Neural progenitor cell (in vitro differentiated cells): ENCODE results near the gene IQGAP3. TPM values are rescaled to one million over a fixed set of nuclear protein-coding genes. Genes with fewer than 3 reads are reported as not detected.

Experiments
- DNase-seq: peaks from one replicate; pipeline ENCODE4 v3.0.0-alpha.2; 2016; ENCODE audit warnings: low spot score
- H2AFZ ChIP-seq: fragments of 200-600 bp; sonication (generic); replicated peaks from 2 replicates; pipeline ENCODE4 v1.6.1; 2016; ENCODE audit warnings: antibody characterized with exemption
- H3F3A ChIP-seq: fragments of 200-600 bp; sonication (generic); 2 replicates; pipeline ENCODE4 v1.6.1; 2016; ENCODE audit warnings: antibody characterized with exemption, low read depth
- H3K27ac ChIP-seq: fragments of 200-600 bp; sonication (generic); 2 replicates; pipeline ENCODE4 v1.5.1; 2016; ENCODE audit warnings: mild to moderate bottlenecking
- H3K27me3 ChIP-seq: fragments of 200-600 bp; sonication (generic); 2 replicates; pipeline ENCODE4 v1.6.1; 2016; ENCODE audit warnings: mild to moderate bottlenecking, moderate library complexity
- H3K36me3 ChIP-seq: fragments of 200-600 bp; sonication (generic); 2 replicates; pipeline ENCODE4 v1.5.1; 2016
- H3K4me1 ChIP-seq: fragments of 200-600 bp; sonication (generic); 2 replicates; pipeline ENCODE4 v1.6.1; 2016; ENCODE audit warnings: mixed run types
- H3K4me2 ChIP-seq: fragments of 200-600 bp; sonication (generic); 2 replicates; pipeline ENCODE4 v1.6.1; 2016
- H3K4me3 ChIP-seq: fragments of 200-600 bp; sonication (generic); 2 replicates; pipeline ENCODE4 v1.5.1; 2016
- H3K79me2 ChIP-seq: fragments of 200-600 bp; sonication (generic); 2 replicates; pipeline ENCODE4 v1.6.1; 2016; ENCODE audit warnings: low read depth
- H3K9ac ChIP-seq: fragments of 200-600 bp; sonication (generic); 2 replicates; pipeline ENCODE4 v1.6.1; 2016
- H3K9me3 ChIP-seq: fragments of 200-600 bp; sonication (generic); 2 replicates; pipeline ENCODE4 v1.5.1; 2016; ENCODE audit warnings: low read depth
- H4K20me1 ChIP-seq: fragments of 200-600 bp; sonication (generic); 2 replicates; pipeline ENCODE4 v1.6.1; 2016; ENCODE audit warnings: low read depth
- H3K27ac Mint-ChIP-seq: 3 replicates; pipeline ENCODE4 v1.8.0; 2021; ENCODE audit warnings: mixed read lengths
- H3K27me3 Mint-ChIP-seq: 2 replicates; pipeline ENCODE4 v1.8.0; 2022; ENCODE audit warnings: low read depth, mild to moderate bottlenecking, inconsistent platforms, moderate library complexity, mixed read lengths; ENCODE audit not compliant: insufficient read depth
- H3K36me3 Mint-ChIP-seq: 3 replicates; pipeline ENCODE4 v1.8.0; 2021; ENCODE audit warnings: mixed read lengths
- H3K4me1 Mint-ChIP-seq: 3 replicates; pipeline ENCODE4 v1.8.0; 2021; ENCODE audit warnings: mixed read lengths
- H3K4me3 Mint-ChIP-seq: 3 replicates; pipeline ENCODE4 v1.8.0; 2021; ENCODE audit warnings: mild to moderate bottlenecking, moderate library complexity, mixed read lengths
- H3K9me3 Mint-ChIP-seq: 3 replicates; pipeline ENCODE4 v1.8.0; 2020; ENCODE audit warnings: mixed read lengths
- EZH2 ChIP-seq: fragments of 200-600 bp; sonication (generic); IDR thresholded peaks from 2 replicates; pipeline ENCODE4 v1.6.1; 2017; ENCODE audit warnings: antibody characterized with exemption, mild to moderate bottlenecking, moderate library complexity
- EZH2phosphoT487 ChIP-seq: fragments of 200-600 bp; sonication (generic); IDR thresholded peaks from 2 replicates; pipeline ENCODE4 v1.6.1; 2017; ENCODE audit warnings: antibody characterized with exemption
- total RNA-seq: library from RNA; depleted of rRNA; stranded (reverse); fragments of >200 nt; gene quantifications from 2 replicates; pipeline ENCODE4 v1.2.3, GENCODE V29; 2015; ENCODE audit warnings: low replicate concordance
- TF ChIP-seq, protein P1 (sequence below): fragments of 200-600 bp; sonication (generic); IDR thresholded peaks from 2 replicates; pipeline ENCODE4 v1.5.1; 2017; ENCODE audit warnings: antibody characterized with exemption, mild to moderate bottlenecking

Gene IQGAP3
- total RNA-seq, 1 donor from 2014 or later: 31.5 TPM

DNA sequence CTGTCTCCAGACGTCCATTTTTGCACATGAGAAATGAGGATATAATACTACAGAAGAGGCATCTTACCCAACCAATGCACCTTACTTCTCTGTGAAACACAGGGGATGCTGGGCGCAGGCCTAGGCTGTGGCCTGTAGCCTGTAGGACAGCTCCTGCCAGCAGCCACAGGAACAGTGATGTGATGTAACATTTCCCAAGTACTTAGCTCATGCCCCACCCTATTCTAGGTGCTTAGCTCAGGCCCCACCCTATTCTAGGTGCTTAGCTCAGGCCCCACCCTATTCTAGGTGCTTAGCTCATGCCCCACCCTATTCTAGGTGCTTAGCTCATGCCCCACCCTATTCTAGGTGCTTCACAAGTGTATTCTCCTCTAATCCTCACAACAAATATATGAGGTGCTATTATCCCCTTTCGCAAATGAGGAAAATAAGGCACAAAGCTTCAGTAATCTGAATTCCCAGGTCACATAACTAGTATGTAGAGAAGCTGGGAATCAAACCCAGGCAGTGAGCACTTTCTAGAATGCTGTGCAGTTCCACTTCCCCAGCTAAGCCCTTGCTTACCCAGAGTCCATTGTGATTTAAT is 14.6 kb upstream of the IQGAP3 start:
- DNase-seq: no peak
- no peak overlapping the region for H3K9ac ChIP-seq
- H4K20me1 ChIP-seq: no peaks in the 10 kb centered on the region
- no peak overlapping the region for H3K4me2 ChIP-seq
- no peak overlapping the region for H2AFZ ChIP-seq
- Mint-ChIP-seq H3K27ac (no peak overlapping the region), H3K4me1 (peaks cover 9% of the 10 kb centered on the region), H3K36me3 (no peaks in the 10 kb centered on the region), H3K27me3 (peaks cover 13% of the 10 kb centered on the region), H3K4me3 (no peak overlapping the region), H3K9me3 (no peaks in the 10 kb centered on the region)
- no peaks in the 10 kb centered on the region for H3K9me3 ChIP-seq
- H3K27me3 ChIP-seq: no peaks in the 10 kb centered on the region
- no peak overlapping the region for H3K27ac ChIP-seq
- peaks cover 3% of the 10 kb centered on the region for H3K79me2 ChIP-seq
- H3K4me3 ChIP-seq: no peak overlapping the region
- no peaks in the 10 kb centered on the region for H3K4me1 ChIP-seq
- peaks cover 11% of the 10 kb centered on the region for H3F3A ChIP-seq
- no peaks in the 10 kb centered on the region for H3K36me3 ChIP-seq
- TF ChIP-seq EZH2 (no peak), EZH2phosphoT487 (no peak)
- TF ChIP-seq, protein P1, sequence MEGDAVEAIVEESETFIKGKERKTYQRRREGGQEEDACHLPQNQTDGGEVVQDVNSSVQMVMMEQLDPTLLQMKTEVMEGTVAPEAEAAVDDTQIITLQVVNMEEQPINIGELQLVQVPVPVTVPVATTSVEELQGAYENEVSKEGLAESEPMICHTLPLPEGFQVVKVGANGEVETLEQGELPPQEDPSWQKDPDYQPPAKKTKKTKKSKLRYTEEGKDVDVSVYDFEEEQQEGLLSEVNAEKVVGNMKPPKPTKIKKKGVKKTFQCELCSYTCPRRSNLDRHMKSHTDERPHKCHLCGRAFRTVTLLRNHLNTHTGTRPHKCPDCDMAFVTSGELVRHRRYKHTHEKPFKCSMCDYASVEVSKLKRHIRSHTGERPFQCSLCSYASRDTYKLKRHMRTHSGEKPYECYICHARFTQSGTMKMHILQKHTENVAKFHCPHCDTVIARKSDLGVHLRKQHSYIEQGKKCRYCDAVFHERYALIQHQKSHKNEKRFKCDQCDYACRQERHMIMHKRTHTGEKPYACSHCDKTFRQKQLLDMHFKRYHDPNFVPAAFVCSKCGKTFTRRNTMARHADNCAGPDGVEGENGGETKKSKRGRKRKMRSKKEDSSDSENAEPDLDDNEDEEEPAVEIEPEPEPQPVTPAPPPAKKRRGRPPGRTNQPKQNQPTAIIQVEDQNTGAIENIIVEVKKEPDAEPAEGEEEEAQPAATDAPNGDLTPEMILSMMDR: no peak

DNA sequence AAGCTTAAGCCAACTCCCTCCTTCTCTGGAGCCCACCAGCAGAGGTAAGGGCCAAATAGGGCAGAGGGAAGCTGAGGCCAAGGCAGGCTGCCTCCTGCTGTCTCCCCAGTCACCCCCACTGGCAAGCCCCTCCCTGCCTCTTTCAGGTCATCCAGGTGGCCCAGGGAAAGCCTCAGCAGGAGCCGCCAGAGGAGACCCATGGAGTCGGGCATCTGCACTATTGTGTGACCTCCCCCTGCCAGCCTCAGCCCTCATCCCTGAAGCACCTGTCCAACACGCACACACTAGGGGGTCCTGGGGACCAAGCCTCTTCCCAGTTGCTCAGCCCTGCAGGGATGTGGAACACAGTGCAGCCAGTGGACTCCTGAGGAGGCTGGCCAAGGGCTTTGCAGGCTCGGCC is 14.0 kb upstream of the IQGAP3 start:
- Mint-ChIP-seq H3K4me1 (peaks cover 8% of the 10 kb centered on the region), H3K9me3 (no peaks in the 10 kb centered on the region), H3K27me3 (peaks cover 13% of the 10 kb centered on the region), H3K36me3 (no peaks in the 10 kb centered on the region), H3K4me3 (no peak overlapping the region), H3K27ac (no peak overlapping the region)
- Histone ChIP-seq H3K27me3 (no peaks in the 10 kb centered on the region), H3K9ac (no peak overlapping the region), H3K79me2 (no peaks in the 10 kb centered on the region), H3K27ac (no peak overlapping the region), H4K20me1 (no peaks in the 10 kb centered on the region), H3K4me1 (no peaks in the 10 kb centered on the region), H3K36me3 (no peaks in the 10 kb centered on the region), H3F3A (peaks cover 9% of the 10 kb centered on the region), H3K9me3 (no peaks in the 10 kb centered on the region), H3K4me3 (no peak overlapping the region), H3K4me2 (no peak overlapping the region), H2AFZ (no peak overlapping the region)
- TF ChIP-seq, protein P1: no peak
- no peak for DNase-seq

DNA sequence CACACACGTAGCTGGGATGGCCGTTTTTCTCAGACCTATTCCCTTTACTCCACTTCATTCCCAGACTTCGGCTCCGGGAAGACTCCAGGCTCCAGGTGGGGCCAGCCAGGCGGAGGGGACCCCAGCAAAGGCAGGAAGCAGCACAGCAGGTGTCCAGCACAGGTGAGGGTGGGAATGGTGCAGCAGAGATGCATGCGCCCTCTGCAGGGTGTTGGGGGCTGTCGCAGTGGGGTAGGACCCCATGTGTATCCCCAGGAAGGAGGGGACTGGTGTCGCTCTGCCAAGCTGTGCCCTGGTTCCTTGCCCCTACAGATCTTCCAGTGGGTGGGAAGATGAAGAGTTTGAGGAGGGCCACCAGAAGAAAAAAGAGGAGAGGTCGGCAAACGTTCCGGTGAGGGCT is 12.4 kb upstream of the IQGAP3 start:
- Mint-ChIP-seq H3K4me3 (no peak overlapping the region), H3K27me3 (peaks cover 13% of the 10 kb centered on the region), H3K36me3 (no peaks in the 10 kb centered on the region), H3K9me3 (no peaks in the 10 kb centered on the region), H3K4me1 (peaks cover 3% of the 10 kb centered on the region), H3K27ac (no peak overlapping the region)
- no peak overlapping the region for H2AFZ ChIP-seq
- no peaks in the 10 kb centered on the region for H3K79me2 ChIP-seq
- H3K9me3 ChIP-seq: no peaks in the 10 kb centered on the region
- no peak overlapping the region for H3K9ac ChIP-seq
- no peaks in the 10 kb centered on the region for H3F3A ChIP-seq
- no peaks in the 10 kb centered on the region for H3K4me1 ChIP-seq
- H3K4me2 ChIP-seq: no peak overlapping the region
- H3K36me3 ChIP-seq: no peaks in the 10 kb centered on the region
- no peak overlapping the region for H3K27ac ChIP-seq
- no peaks in the 10 kb centered on the region for H4K20me1 ChIP-seq
- H3K27me3 ChIP-seq: no peaks in the 10 kb centered on the region
- TF ChIP-seq EZH2phosphoT487: no peak
- TF ChIP-seq EZH2: no peak
- TF ChIP-seq, protein P1: peak; percentile 58
- DNase-seq: peak; percentile 50
- no peak overlapping the region for H3K4me3 ChIP-seq
